Right atrium auricular region (tissue), 2 donors: ENCODE results near the gene CDH20. TPM values are rescaled to one million over a fixed set of nuclear protein-coding genes. Genes with fewer than 3 reads are reported as not detected.

Experiments
- DNase-seq: peaks from one replicate; pipeline ENCODE4 v3.0.0-alpha.2; 2019; ENCODE audit warnings: low spot score
- H3K27ac ChIP-seq, 2 donors: fragments of 200-600 bp; sonication (generic); 1 replicate in 1 of 2; 2 replicates in 1 of 2; pipeline ENCODE4 v1.5.1; 2016 to 2019
- H3K27me3 ChIP-seq, 2 donors: fragments of 200-600 bp; sonication (generic); one replicate each; pipeline versions ENCODE4 v1.5.1 to v1.6.0; 2017 to 2019
- H3K36me3 ChIP-seq: fragments of 200-600 bp; sonication (generic); one replicate; pipeline ENCODE4 v1.5.1; 2016
- H3K4me1 ChIP-seq, 2 donors: fragments of 200-600 bp; sonication (generic); one replicate each; pipeline versions ENCODE4 v1.5.1 to v1.6.0; 2017 to 2019
- H3K4me3 ChIP-seq, 2 donors: fragments of 200-600 bp; sonication (generic); 1 replicate in 1 of 2; 2 replicates in 1 of 2; pipeline ENCODE4 v1.5.1; 2017 to 2019; ENCODE audit warnings: mild to moderate bottlenecking in 1 of 2, moderate library complexity in 1 of 2
- H3K9me3 ChIP-seq, 2 donors: fragments of 200-600 bp; sonication (generic); one replicate each; pipeline ENCODE4 v1.5.1; 2019
- CTCF ChIP-seq, 2 donors: fragments of 200-600 bp; sonication (generic); IDR thresholded peaks; one replicate each; pipeline ENCODE4 v1.5.1; 2019; ENCODE audit warnings: antibody characterized with exemption in 2 of 2
- total RNA-seq, 2 donors: library from RNA; depleted of rRNA; stranded (reverse); fragments of >200 nt; gene quantifications; one replicate each; pipeline ENCODE4 v1.1.0, GENCODE V29; 2016

CDH20 gene
- total RNA-seq, 2 donors from 2014 or later, result 0.41 TPM; not detected in 1

GRCh38 chr18:61531182-61531581 is 198.0 kb downstream of the CDH20 start:
- Histone ChIP-seq H3K9me3 (no peaks in the 10 kb centered on the region), H3K27me3 (no peaks in the 10 kb centered on the region), H3K4me1 (no peaks in the 10 kb centered on the region), H3K4me3 (no peak overlapping the region), H3K27ac (no peak overlapping the region), H3K36me3 (no peaks in the 10 kb centered on the region)
- DNase-seq, result no peak
- TF ChIP-seq CTCF (IDR thresholded peaks at IDR 0.05), result no peak

GRCh38 chr18:61531891-61532290 is 198.7 kb downstream of the CDH20 start:
- no peak for DNase-seq
- no peaks in the 10 kb centered on the region for H3K27me3 ChIP-seq

GRCh38 chr18:61535401-61535800 is 202.2 kb downstream of the CDH20 start:
- H3K27ac ChIP-seq, result no peak overlapping the region
- no peak for TF ChIP-seq CTCF (IDR thresholded peaks at IDR 0.05)
- no peaks in the 10 kb centered on the region for H3K36me3 ChIP-seq
- no peaks in the 10 kb centered on the region for H3K9me3 ChIP-seq
- DNase-seq, result no peak
- H3K4me3 ChIP-seq, result no peak overlapping the region
- H3K27me3 ChIP-seq, result no peaks in the 10 kb centered on the region
- H3K4me1 ChIP-seq, result no peaks in the 10 kb centered on the region

More at GRCh38 chr18:61531891-61532290, 198.7 kb downstream of the CDH20 start:
- Histone ChIP-seq H3K36me3 (no peaks in the 10 kb centered on the region), H3K27ac (no peak overlapping the region), H3K4me1 (no peaks in the 10 kb centered on the region), H3K4me3 (no peak overlapping the region), H3K9me3 (no peaks in the 10 kb centered on the region)
- no peak for TF ChIP-seq CTCF (IDR thresholded peaks at IDR 0.05)

- H3K36me3 ChIP-seq, result no peaks in the 10 kb centered on the region
- H3K27me3 ChIP-seq, result no peaks in the 10 kb centered on the region
- H3K4me1 ChIP-seq, result peaks cover 0 to 4% of the 10 kb centered on the region in 2 donors
- DNase-seq, result no peak
- no peak overlapping the region for H3K27ac ChIP-seq
- H3K9me3 ChIP-seq, result no peaks in the 10 kb centered on the region
- TF ChIP-seq CTCF (IDR thresholded peaks at IDR 0.05), result no peak
- H3K4me3 ChIP-seq, result no peak overlapping the region
Observed at GRCh38 chr18:61541673-61542072, 208.4 kb downstream of the CDH20 start.

- H3K27me3 ChIP-seq, result no peaks in the 10 kb centered on the region
- no peak overlapping the region for H3K27ac ChIP-seq
- no peaks in the 10 kb centered on the region for H3K36me3 ChIP-seq
- no peak for DNase-seq
- H3K9me3 ChIP-seq, result no peaks in the 10 kb centered on the region
- H3K4me1 ChIP-seq, result peaks cover 0 to 4% of the 10 kb centered on the region in 2 donors
- no peak for TF ChIP-seq CTCF (IDR thresholded peaks at IDR 0.05)
- H3K4me3 ChIP-seq, result no peak overlapping the region
Observed at GRCh38 chr18:61542596-61542995, 209.4 kb downstream of the CDH20 start.

- Histone ChIP-seq H3K27me3 (no peaks in the 10 kb centered on the region), H3K36me3 (no peaks in the 10 kb centered on the region), H3K9me3 (no peaks in the 10 kb centered on the region), H3K4me1 (peaks cover 0 to 4% of the 10 kb centered on the region in 2 donors), H3K27ac (no peak overlapping the region), H3K4me3 (no peak overlapping the region)
- no peak for TF ChIP-seq CTCF (IDR thresholded peaks at IDR 0.05)
- no peak for DNase-seq
Observed at GRCh38 chr18:61543518-61543917, 210.3 kb downstream of the CDH20 start.
